ENCODE results near the gene CYB5D1.

CYB5D1 gene

DNA sequence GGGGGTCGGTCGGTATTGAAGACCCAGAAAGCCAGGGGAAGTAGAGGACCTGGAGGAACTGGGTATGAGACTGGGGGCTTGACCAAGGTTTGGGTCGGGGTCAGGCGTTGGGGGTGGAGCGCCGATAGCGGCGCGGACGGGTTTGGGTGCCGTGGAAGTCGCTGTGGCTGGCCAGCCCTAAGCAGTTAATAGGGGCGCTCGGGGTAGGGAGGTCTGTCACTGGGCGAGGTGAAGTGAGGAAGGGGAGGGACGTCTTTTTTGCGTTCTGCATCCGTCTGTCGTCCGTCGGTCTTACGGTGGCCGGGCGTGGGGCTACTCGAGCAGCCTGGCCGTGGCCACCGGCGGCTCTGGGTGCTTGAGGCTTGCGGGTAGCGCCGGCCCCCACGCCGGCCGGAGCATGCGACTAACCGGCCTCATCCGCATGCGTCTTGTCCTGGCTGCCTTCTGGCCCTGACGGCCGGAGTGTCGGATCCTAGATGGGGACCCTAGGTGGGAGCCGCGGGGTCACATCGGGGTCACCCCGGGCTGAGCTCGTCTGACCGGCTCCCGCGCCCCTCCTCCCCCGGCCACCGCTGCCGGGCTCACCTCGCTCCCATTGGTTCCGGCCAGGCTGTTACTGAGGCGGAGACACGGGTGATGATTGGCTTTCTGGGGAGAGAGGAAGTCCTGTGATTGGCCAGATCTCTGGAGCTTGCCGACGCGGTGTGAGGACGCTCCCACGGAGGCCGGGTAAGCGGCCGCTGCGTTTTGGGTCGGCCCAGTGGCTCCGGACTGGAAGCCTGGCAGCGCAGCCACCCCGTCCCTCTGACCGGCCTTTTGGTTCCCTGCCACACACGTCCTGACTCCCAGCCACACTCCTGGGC lies 13.3 kb upstream of the CYB5D1 start:
- DNase-seq (ENCODE audit: low read depth, low spot score) = peak; percentile 98

DNA sequence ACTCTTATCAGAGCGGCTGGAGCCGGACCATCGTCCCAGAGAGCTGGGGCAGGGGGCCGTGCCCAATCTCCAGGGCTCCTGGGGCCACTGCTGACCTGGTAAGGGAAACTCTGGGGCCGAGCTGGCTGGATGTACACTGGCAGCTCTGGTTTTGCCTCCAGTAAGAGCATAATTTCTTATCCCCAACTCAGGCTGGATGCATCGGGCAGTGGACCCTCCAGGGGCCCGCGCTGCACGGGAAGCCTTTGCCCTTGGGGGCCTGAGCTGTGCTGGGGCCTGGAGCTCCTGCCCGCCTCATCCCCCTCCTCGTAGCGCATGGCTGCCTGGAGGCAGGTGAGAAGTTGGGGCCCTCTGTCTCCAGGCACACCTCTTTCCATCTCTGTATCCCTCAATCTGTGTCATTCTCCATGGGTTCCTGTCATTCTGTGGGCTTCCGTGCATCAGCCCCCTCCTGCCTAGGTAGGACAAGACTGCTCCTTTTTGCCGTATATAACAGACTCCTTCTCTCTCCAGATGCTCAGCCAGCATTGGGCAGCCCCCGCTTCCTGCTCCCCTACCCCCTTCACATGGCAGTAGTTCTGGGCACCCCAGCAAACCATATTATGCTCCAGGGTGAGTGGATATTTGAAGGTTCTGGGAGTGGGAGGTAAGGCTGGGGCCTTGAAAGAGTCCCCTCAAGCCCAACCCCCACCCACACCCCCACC lies 12.3 kb upstream of the CYB5D1 start:
- no peak for DNase-seq (ENCODE audit: low read depth, low spot score)

DNA sequence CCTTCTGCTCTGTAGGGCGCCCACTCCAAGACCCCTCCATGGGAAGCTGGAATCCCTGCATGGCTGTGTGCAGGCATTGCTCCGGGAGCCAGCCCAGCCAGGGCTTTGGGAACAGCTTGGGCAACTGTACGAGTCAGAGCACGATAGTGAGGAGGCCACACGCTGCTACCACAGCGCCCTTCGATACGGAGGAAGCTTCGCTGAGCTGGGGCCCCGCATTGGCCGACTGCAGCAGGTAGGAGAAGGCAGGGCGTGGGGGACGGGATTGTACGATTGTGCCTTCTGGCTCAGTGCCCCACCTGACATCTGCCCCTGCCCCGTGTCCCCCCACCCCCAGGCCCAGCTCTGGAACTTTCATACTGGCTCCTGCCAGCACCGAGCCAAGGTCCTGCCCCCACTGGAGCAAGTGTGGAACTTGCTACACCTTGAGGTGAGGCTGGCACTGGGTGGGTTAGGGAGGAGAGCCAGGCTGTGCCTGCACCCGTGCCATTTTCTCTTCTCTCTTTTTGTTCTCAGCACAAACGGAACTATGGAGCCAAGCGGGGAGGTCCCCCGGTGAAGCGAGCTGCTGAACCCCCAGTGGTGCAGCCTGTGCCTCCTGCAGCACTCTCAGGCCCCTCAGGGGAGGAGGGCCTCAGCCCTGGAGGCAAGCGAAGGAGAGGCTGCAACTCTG lies 11.6 kb upstream of the CYB5D1 start:
- DNase-seq (ENCODE audit: low read depth, low spot score) = no peak

DNA sequence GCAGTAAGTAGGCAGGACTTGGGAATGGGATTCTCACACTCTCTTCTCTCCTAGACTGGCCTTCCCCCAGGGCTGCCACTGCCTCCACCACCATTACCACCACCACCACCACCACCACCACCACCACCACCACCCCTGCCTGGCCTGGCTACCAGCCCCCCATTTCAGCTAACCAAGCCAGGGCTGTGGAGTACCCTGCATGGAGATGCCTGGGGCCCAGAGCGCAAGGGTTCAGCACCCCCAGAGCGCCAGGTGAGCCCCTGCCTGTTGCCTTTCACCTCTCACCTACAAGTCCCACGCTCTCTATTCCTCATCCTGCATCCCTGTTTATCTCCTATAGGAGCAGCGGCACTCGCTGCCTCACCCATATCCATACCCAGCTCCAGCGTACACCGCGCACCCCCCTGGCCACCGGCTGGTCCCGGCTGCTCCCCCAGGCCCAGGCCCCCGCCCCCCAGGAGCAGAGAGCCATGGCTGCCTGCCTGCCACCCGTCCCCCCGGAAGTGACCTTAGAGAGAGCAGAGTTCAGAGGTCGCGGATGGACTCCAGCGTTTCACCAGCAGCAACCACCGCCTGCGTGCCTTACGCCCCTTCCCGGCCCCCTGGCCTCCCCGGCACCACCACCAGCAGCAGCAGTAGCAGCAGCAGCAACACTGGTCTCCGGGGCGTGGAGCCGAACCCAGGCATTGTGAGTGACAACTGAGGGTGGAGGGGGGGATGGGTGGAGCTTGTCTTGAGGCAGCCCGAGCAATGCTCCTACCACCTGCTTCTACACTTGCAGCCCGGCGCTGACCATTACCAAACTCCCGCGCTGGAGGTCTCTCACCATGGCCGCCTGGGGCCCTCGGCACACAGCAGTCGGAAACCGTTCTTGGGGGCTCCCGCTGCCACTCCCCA lies 10.8 kb upstream of the CYB5D1 start:
- no peak for DNase-seq (ENCODE audit: low read depth, low spot score)

- DNase-seq (ENCODE audit: low read depth, low spot score) = no peak
These were observed 9.6 kb upstream of the CYB5D1 start for GRCh38 chr17:7848131-7848579.

- DNase-seq (ENCODE audit: low read depth, low spot score) = no peak
These were observed 9.1 kb upstream of the CYB5D1 start for GRCh38 chr17:7848739-7849129.

DNA sequence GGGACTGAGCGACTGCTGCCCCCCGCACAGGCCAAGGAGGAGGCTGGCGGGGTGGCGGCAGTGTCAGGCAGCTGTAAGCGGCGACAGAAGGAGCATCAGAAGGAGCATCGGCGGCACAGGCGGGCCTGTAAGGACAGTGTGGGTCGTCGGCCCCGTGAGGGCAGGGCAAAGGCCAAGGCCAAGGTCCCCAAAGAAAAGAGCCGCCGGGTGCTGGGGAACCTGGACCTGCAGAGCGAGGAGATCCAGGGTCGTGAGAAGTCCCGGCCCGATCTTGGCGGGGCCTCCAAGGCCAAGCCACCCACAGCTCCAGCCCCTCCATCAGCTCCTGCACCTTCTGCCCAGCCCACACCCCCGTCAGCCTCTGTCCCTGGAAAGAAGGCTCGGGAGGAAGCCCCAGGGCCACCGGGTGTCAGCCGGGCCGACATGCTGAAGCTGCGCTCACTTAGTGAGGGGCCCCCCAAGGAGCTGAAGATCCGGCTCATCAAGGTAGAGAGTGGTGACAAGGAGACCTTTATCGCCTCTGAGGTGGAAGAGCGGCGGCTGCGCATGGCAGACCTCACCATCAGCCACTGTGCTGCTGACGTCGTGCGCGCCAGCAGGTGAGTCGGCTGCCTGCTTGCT lies 8.6 kb upstream of the CYB5D1 start:
- DNase-seq (ENCODE audit: low read depth, low spot score) = no peak

DNA sequence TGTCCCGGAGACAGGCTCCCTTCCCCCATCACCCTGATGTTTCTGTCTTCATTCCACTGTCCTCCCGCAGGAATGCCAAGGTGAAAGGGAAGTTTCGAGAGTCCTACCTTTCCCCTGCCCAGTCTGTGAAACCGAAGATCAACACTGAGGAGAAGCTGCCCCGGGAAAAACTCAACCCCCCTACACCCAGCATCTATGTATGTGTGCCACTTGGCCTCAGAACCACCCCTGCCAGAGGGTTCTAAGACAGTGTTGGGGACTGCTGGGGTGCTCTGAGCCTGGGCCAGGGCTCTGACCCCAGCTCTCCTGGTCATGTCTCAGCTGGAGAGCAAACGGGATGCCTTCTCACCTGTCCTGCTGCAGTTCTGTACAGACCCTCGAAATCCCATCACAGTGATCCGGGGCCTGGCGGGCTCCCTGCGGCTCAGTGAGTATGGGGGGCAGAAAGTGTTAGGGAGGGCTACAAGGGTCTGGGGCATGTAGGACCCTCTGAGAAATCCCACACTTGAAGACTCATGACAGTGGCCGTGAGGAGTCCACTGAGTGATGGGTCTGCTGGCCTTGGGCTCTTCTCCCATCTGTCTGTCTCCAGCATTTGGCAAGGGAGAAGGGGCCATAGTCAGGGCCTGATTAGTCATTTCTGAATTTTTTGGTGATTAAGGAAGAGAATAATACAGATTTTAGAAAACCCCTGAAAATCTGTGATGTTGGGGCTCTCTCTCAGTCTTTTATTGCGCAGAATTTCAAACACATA lies 7.9 kb upstream of the CYB5D1 start:
- DNase-seq (ENCODE audit: low read depth, low spot score) = no peak

- no peak for DNase-seq (ENCODE audit: low read depth, low spot score)
These were observed 6.9 kb upstream of the CYB5D1 start for GRCh38 chr17:7850701-7851437.

- peak; percentile 95 for DNase-seq (ENCODE audit: low read depth, low spot score)
These were observed 6.2 kb upstream of the CYB5D1 start for GRCh38 chr17:7851438-7852261.

GRCh38 chr17:7852262-7852670 lies 5.5 kb upstream of the CYB5D1 start:
- DNase-seq (ENCODE audit: low read depth, low spot score) = no peak

DNA sequence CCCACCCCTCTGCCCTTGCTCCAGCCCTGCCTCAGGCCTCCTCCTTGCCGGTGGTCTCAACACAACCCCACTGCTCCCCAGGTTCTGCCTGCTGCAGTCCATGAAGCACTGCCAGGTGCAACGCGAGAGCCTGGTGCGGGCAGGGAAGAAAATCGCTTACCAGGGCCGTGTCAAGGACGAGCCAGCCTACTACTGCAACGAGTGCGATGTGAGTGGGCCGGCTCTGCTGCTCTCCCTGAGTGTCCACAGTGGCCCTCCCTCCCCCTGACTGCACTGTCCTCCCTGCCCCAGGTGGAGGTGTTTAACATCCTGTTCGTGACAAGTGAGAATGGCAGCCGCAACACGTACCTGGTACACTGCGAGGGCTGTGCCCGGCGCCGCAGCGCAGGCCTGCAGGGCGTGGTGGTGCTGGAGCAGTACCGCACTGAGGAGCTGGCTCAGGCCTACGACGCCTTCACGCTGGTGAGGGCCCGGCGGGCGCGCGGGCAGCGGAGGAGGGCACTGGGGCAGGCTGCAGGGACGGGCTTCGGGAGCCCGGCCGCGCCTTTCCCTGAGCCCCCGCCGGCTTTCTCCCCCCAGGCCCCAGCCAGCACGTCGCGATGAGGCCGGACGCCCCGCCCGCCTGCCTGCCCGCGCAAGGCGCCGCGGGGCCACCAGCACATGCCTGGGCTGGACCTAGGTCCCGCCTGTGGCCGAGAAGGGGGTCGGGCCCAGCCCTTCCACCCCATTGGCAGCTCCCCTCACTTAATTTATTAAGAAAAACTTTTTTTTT lies 4.7 kb upstream of the CYB5D1 start:
- no peak for DNase-seq (ENCODE audit: low read depth, low spot score)

GRCh38 chr17:7853691-7854038 lies 4.1 kb upstream of the CYB5D1 start:
- DNase-seq (ENCODE audit: low read depth, low spot score) = no peak

- no peak for DNase-seq (ENCODE audit: low read depth, low spot score)
These were observed 3.6 kb upstream of the CYB5D1 start for GRCh38 chr17:7854078-7854777.

DNA sequence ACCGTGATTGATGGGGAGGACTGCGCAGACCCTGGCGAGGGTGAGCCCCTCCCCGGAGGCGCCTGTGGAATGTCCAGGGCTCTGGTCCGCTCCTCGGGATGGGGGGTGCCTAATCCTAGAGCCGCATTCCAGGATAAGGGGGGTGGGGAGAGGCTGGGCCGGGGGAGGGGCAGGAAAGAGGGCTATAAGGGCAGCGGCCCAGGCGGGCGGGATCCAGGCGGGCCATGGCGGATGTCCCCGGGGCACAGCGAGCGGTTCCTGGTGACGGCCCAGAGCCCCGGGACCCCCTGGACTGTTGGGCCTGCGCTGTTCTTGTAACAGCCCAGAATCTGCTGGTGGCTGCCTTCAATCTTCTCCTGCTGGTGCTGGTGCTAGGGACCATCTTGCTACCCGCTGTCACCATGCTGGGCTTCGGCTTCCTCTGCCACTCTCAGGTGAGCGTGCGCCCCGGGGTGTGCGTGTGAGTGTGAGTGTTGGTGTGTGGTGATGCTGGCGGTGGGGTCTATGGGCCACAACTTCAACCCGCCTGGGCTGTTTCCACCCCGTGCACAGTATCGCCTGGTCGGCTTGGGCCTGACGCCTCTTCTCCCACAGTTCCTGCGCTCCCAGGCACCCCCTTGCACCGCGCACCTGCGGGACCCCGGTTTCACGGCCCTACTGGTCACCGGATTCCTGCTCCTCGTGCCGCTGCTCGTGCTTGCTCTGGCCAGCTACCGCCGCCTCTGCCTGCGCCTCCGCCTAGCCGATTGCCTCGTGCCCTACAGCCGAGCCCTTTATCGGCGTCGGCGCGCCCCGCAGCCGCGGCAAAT lies 2.7 kb upstream of the CYB5D1 start, which contains the start of gene TMEM88:
Gene TMEM88, plus strand, starts transcription at position 216 of the 809 bp plus-strand sequence. Its CDS starts 9 bp downstream, at position 225.
- no peak for DNase-seq (ENCODE audit: low read depth, low spot score)

- DNase-seq (ENCODE audit: low read depth, low spot score) = no peak
These were observed 2.2 kb upstream of the CYB5D1 start for GRCh38 chr17:7855660-7856010.

Measured in astrocyte of the hippocampus (primary cell).